ENCODE results near the gene CEP57L1. TPM values are rescaled to one million over a fixed set of nuclear protein-coding genes. Genes with fewer than 3 reads are reported as not detected.
"Not testable (repeated sequence)": the region's sequence is repeated elsewhere in the genome, so short reads cannot be mapped to it uniquely, and the experiment has no call there.

CEP57L1 gene
- total RNA-seq, 1 donor from 2014 or later, result 16.7 TPM

DNA sequence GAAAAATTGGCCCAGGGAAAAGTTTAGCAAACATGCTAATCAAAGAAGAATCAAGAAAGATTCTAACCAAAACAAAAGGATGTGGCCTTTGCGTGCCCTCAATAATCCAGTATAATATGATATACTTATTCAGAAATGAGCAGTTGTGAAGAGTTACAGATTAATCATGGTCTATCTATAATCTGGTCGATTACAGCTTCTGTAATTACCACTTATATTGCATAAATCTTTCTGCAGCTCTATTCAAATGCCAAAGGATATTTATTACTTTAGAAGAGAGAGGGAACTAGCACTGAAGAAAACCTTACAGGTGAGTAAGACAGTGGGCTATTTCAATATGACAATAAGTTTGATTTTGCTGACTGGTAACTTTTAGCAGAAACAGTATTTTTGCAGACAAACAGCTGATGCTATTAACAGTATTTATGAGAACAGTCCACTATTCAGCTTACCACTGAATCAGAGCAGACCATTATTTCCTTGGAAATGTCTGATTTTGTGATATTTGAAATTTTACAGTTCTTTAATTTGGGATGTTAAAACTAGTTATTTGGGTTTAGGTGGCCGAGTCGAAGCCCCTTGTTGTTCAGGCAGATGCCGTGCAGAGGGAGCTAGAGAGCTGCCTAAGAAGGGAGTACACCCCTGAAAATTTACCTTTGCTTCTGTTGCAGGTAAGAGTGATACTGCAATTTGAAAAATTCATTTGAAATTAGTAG, 92.2 kb downstream of the CEP57L1 start:
- peak; percentile 97 for TF ChIP-seq CTCF (IDR thresholded peaks at IDR 0.05; ENCODE audit: insufficient read depth, low read length, poor library complexity, severe bottlenecking)
- DNase-seq (ENCODE audit: low read depth), result no peak
- no peaks in the 10 kb centered on the region for H3K36me3 ChIP-seq (ENCODE audit: control insufficient read depth, insufficient read depth, low read length)

GRCh38 chr6:109188115-109188411, 92.8 kb downstream of the CEP57L1 start:
- Histone ChIP-seq H3K27me3 (ENCODE audit: control insufficient read depth, insufficient read depth, low read length) (peaks cover 7% of the 10 kb centered on the region), H3K4me3 (ENCODE audit: low read depth, low read length) (no peak overlapping the region)

More for the DNA sequence above, 92.2 kb downstream of the CEP57L1 start:
- H3K4me3 ChIP-seq (ENCODE audit: low read depth, low read length), result no peak overlapping the region
- peaks cover 7% of the 10 kb centered on the region for H3K27me3 ChIP-seq (ENCODE audit: control insufficient read depth, insufficient read depth, low read length)

DNA sequence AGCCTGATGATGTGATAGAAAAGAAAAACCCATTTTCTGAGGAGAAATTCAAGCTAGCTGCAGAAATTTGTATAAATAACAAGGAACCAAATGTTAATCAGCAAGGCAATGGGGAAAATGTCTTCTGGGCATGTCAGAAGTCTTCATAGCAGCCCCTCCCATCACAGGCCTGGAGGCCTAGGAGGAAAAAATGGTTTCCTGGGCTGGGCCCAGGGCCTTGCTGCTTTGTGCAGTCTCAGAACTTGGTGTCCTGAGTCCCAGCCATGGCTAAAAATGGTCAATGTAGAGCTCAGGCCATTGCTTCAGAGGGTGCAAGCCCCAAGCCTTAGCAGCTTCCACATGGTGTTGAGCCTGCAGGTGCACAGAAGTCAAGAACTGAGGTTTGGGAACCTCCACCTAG, 96.1 kb downstream of the CEP57L1 start:
- not testable (repeated sequence) for H3K4me3 ChIP-seq (ENCODE audit: low read depth, low read length); H3K27me3 ChIP-seq (ENCODE audit: control insufficient read depth, insufficient read depth, low read length); H3K36me3 ChIP-seq (ENCODE audit: control insufficient read depth, insufficient read depth, low read length); DNase-seq (ENCODE audit: low read depth)

More at GRCh38 chr6:109188115-109188411, 92.8 kb downstream of the CEP57L1 start:
- TF ChIP-seq CTCF (IDR thresholded peaks at IDR 0.05; ENCODE audit: insufficient read depth, low read length, poor library complexity, severe bottlenecking), result no peak
- H3K36me3 ChIP-seq (ENCODE audit: control insufficient read depth, insufficient read depth, low read length), result no peaks in the 10 kb centered on the region
- no peak for DNase-seq (ENCODE audit: low read depth)

- no peak overlapping the region for H3K4me3 ChIP-seq (ENCODE audit: low read depth, low read length)
- DNase-seq (ENCODE audit: low read depth), result no peak
- no peaks in the 10 kb centered on the region for H3K27me3 ChIP-seq (ENCODE audit: control insufficient read depth, insufficient read depth, low read length)
- H3K36me3 ChIP-seq (ENCODE audit: control insufficient read depth, insufficient read depth, low read length), result no peaks in the 10 kb centered on the region
- TF ChIP-seq CTCF (IDR thresholded peaks at IDR 0.05; ENCODE audit: insufficient read depth, low read length, poor library complexity, severe bottlenecking), result no peak
Measured at GRCh38 chr6:109192865-109193264, 97.6 kb downstream of the CEP57L1 start.

DNA sequence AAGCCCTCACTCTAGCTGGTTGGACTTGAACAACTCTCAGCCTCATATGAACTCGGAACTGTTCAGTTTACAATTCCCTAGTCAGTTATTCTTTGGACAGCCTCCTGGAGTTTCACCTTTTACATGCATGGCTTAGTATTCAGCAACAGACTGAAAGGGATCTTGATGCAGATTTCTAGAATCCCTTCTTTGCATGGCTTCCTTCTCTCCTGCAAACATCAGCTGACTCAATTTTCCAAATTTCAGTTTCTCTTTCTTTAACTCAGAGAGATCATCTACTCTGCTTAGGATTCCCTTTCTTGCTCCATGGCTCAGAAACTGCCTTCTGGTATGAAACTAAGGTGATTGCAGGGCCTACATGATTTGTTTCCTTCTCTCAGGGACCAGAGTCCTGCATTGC, 99.6 kb downstream of the CEP57L1 start:
- Histone ChIP-seq H3K4me3 (ENCODE audit: low read depth, low read length) (no peak overlapping the region), H3K36me3 (ENCODE audit: control insufficient read depth, insufficient read depth, low read length) (no peaks in the 10 kb centered on the region), H3K27me3 (ENCODE audit: control insufficient read depth, insufficient read depth, low read length) (no peaks in the 10 kb centered on the region)
- TF ChIP-seq CTCF (IDR thresholded peaks at IDR 0.05; ENCODE audit: insufficient read depth, low read length, poor library complexity, severe bottlenecking), result no peak
- no peak for DNase-seq (ENCODE audit: low read depth)

DNA sequence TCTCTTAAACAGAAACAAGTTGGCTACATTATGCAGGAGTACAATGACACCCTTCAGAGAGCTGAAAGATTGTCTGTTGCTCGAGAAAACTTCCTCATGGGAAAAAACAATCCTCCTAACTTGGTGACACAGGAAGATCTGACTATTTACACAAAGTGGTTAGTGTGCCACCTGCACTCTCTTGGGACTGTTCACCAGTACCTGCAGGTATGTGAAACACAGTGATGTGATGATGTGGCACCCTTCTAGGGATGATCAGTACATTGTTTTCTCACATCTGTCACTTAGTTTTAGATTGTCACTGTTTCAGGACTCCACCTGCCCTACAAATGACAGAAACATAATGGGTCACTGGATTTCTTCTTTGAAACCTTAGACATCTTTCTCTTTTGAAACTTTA, 101.8 kb downstream of the CEP57L1 start:
- DNase-seq (ENCODE audit: low read depth), result no peak
- no peak overlapping the region for H3K4me3 ChIP-seq (ENCODE audit: low read depth, low read length)
- no peak for TF ChIP-seq CTCF (IDR thresholded peaks at IDR 0.05; ENCODE audit: insufficient read depth, low read length, poor library complexity, severe bottlenecking)
- no peaks in the 10 kb centered on the region for H3K27me3 ChIP-seq (ENCODE audit: control insufficient read depth, insufficient read depth, low read length)
- no peaks in the 10 kb centered on the region for H3K36me3 ChIP-seq (ENCODE audit: control insufficient read depth, insufficient read depth, low read length)

Measured in kidney epithelial cell (primary cell).